K562 (cell line): ENCODE measurements around the gene RPS6KA4. TPM values are rescaled to one million over a fixed set of nuclear protein-coding genes. Genes with fewer than 3 reads are reported as not detected.

Experiments
- ARID4B ChIP-seq: sonication (generic); formaldehyde crosslinking; IDR thresholded peaks from 2 replicates; pipeline ENCODE4 v1.8.0; 2022; ENCODE audit warnings: mild to moderate bottlenecking, missing genetic modification reagents
- BDP1 ChIP-seq: IDR thresholded peaks from 3 replicates; pipeline ENCODE4 v1.6.1; 2011; ENCODE audit not compliant: insufficient read length, insufficient read depth
- ELF2 ChIP-seq: fragments of 250-450 bp; sonication (Bioruptor Pico); IDR thresholded peaks from 2 replicates; pipeline ENCODE4 v1.5.0; 2021; ENCODE audit warnings: mild to moderate bottlenecking
- FOXP1 ChIP-seq: sonication (generic); formaldehyde crosslinking; IDR thresholded peaks from 2 replicates; pipeline ENCODE4 v1.8.0; 2022; ENCODE audit warnings: mild to moderate bottlenecking, missing genetic modification reagents
- MTA2 ChIP-seq: fragments of 450-650 bp; IDR thresholded peaks from 2 replicates; pipeline ENCODE4 v1.6.1; 2016; ENCODE audit warnings: low read depth
- NCOA1 ChIP-seq: fragments of 450-650 bp; IDR thresholded peaks from 2 replicates; pipeline ENCODE4 v1.6.1; 2016; ENCODE audit warnings: low read depth
- NFE2 ChIP-seq: IDR thresholded peaks from 2 replicates; pipeline ENCODE4 v1.6.1; 2014; ENCODE audit warnings: antibody characterized with exemption, low read depth
- PRDM10 ChIP-seq: fragments of 450-650 bp; IDR thresholded peaks from 2 replicates; pipeline ENCODE4 v1.6.1; 2018; ENCODE audit not compliant: partially characterized antibody
- RBM25 ChIP-seq: fragments of 200-400 bp; formaldehyde crosslinking; IDR thresholded peaks from 2 replicates; pipeline ENCODE4 v1.6.1; 2018; ENCODE audit warnings: low read length, low read depth, moderate library complexity; ENCODE audit not compliant: severe bottlenecking
- SMARCA4 ChIP-seq: fragments of 450-650 bp; IDR thresholded peaks from 2 replicates; pipeline ENCODE4 v1.6.1; 2016
- SMC3 ChIP-seq: conservative IDR thresholded peaks from 2 replicates; pipeline ENCODE4 v1.6.1; 2011; ENCODE audit warnings: low read depth, low read length, improper control_type of control experiment; ENCODE audit not compliant: insufficient read depth
- TFAP4 ChIP-seq: sonication (generic); formaldehyde crosslinking; IDR thresholded peaks from 2 replicates; pipeline ENCODE4 v1.8.0; 2022; ENCODE audit warnings: missing genetic modification reagents, mild to moderate bottlenecking, moderate library complexity, borderline replicate concordance
- THRAP3 ChIP-seq: fragments of 450-650 bp; IDR thresholded peaks from 2 replicates; pipeline ENCODE4 v1.6.1; 2016; ENCODE audit warnings: mild to moderate bottlenecking, inconsistent platforms, borderline replicate concordance
- ZKSCAN8 ChIP-seq: fragments of 200-800 bp; sonication (Bioruptor generic); IDR thresholded peaks from 2 replicates; pipeline ENCODE4 v1.6.1; 2016; ENCODE audit warnings: missing genetic modification characterization, missing compliant biosample characterization
- polyA plus RNA-seq, 8 experiments: library from polyadenylated mRNA; depleted of rRNA in 4 of 8; stranded (reverse) in 5 of 8; unstranded in 3 of 8; fragments of >200 nt; fragmentation: Nextera tagmentation in 2 of 8; fragmentation: Illumina TruSeq in 1 of 8; extraction: Ambion mirVana in 2 of 8; extraction: Trizol in 1 of 8; gene quantifications; 2 replicates each; pipeline versions ENCODE4 v1.2.1 to v1.2.3, GENCODE V29; 2011 to 2014; ENCODE audit warnings: inconsistent platforms in 1 of 8, missing spikeins in 1 of 8
- total RNA-seq, 7 experiments: library from RNA; depleted of rRNA in 6 of 7; stranded (reverse); fragments of >200 nt in 6 of 7; fragmentation: Illumina TruSeq in 2 of 7; extraction: Trizol in 2 of 7; gene quantifications; 2 replicates each; pipeline versions ENCODE4 v1.2.1 to v1.2.3, GENCODE V29; 2011 to 2021; ENCODE audit warnings: low replicate concordance in 1 of 7
- TF ChIP-seq, protein P1 (sequence below): fragments of 450-650 bp; IDR thresholded peaks from 2 replicates; pipeline ENCODE4 v1.6.1; 2016; ENCODE audit warnings: missing biosample characterization, missing genetic modification characterization
- TF ChIP-seq, protein P2 (sequence below), 2 experiments: fragments of 450-650 bp; IDR thresholded peaks; 2 replicates each; pipeline ENCODE4 v1.6.1; 2016

RPS6KA4 gene
- total and polyA plus RNA-seq, 9 of the 15 experiments (the other 6 are each of a cell fraction or from before 2014, with no cell fraction given) = 0.15 to 23.8 (median 9.8) TPM

- TF ChIP-seq PRDM10 = no peak
- TF ChIP-seq TFAP4 (CRISPR knock-in tag) = peak; percentile 62; the same call in 1 of the 2 replicates
- no peak for TF ChIP-seq SMC3
- TF ChIP-seq SMARCA4 = 0 out of 2 replicates have a peak, but pooled peaks have one; percentile 24
- no peak for TF ChIP-seq ELF2 (CRISPR knock-in tag)
- TF ChIP-seq NCOA1 = no peak
- no peak for TF ChIP-seq NFE2
- no peak for TF ChIP-seq FOXP1 (CRISPR knock-in tag)
- TF ChIP-seq MTA2 = 0 out of 2 replicates have a peak, but pooled peaks have one; percentile 35
- no peak for TF ChIP-seq ARID4B
- TF ChIP-seq ZKSCAN8 (CRISPR knock-in tag) = 0 out of 2 replicates have a peak, but pooled peaks have one; percentile 38
- no peak for TF ChIP-seq THRAP3
- TF ChIP-seq, protein P1, sequence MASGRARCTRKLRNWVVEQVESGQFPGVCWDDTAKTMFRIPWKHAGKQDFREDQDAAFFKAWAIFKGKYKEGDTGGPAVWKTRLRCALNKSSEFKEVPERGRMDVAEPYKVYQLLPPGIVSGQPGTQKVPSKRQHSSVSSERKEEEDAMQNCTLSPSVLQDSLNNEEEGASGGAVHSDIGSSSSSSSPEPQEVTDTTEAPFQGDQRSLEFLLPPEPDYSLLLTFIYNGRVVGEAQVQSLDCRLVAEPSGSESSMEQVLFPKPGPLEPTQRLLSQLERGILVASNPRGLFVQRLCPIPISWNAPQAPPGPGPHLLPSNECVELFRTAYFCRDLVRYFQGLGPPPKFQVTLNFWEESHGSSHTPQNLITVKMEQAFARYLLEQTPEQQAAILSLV = no peak
- TF ChIP-seq RBM25 = peak; percentile 49
- no peak for TF ChIP-seq BDP1
- TF ChIP-seq, protein P2, sequence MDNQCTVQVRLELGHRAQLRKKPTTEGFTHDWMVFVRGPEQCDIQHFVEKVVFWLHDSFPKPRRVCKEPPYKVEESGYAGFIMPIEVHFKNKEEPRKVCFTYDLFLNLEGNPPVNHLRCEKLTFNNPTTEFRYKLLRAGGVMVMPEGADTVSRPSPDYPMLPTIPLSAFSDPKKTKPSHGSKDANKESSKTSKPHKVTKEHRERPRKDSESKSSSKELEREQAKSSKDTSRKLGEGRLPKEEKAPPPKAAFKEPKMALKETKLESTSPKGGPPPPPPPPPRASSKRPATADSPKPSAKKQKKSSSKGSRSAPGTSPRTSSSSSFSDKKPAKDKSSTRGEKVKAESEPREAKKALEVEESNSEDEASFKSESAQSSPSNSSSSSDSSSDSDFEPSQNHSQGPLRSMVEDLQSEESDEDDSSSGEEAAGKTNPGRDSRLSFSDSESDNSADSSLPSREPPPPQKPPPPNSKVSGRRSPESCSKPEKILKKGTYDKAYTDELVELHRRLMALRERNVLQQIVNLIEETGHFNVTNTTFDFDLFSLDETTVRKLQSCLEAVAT (IDR thresholded peaks at IDR 0.05) = no peak
Measured at GRCh38 chr11:64333556-64333955, 25.4 kb upstream of the RPS6KA4 start (continued).
